GM13976 (cell line): ENCODE measurements around the gene UBN1.

Experiments
- DNase-seq: peaks from one replicate; pipeline ENCODE4 v3.0.0; 2012; ENCODE audit warnings: low spot score
- CTCF ChIP-seq: IDR thresholded peaks from 2 replicates; pipeline ENCODE4 v1.5.1; 2012; ENCODE audit warnings: borderline replicate concordance, mild to moderate bottlenecking; ENCODE audit not compliant: insufficient read depth; ENCODE audit errors: extremely low read depth, missing control alignments, control extremely low read depth
- in situ Hi-C: fragments of 300-500 bp; cut with MboI; formaldehyde crosslinking; loops from one replicate; pipeline ENCODE4 v1.12.0; 2022; ENCODE audit warnings: low sequenced_read_pairs, mixed read lengths, inconsistent platforms; ENCODE audit not compliant: unreplicated experiment

The UBN1 gene

GRCh38 chr16:4910828-4911227 is 63.5 kb downstream of the UBN1 start:
- in situ Hi-C loops: no loop called here
- TF ChIP-seq CTCF: no peak
- DNase-seq: no peak

- no peak for DNase-seq
- in situ Hi-C loops: no loop called here
- no peak for TF ChIP-seq CTCF
Measured at GRCh38 chr16:4911970-4912386, 64.7 kb downstream of the UBN1 start.

GRCh38 chr16:4913130-4913773 is 66.0 kb downstream of the UBN1 start:
- in situ Hi-C loops: no loop called here
- no peak for DNase-seq
- no peak for TF ChIP-seq CTCF

- no peak for DNase-seq
- no peak for TF ChIP-seq CTCF
- in situ Hi-C loops: no loop called here
Measured at GRCh38 chr16:4913774-4914525, 66.7 kb downstream of the UBN1 start.

DNA sequence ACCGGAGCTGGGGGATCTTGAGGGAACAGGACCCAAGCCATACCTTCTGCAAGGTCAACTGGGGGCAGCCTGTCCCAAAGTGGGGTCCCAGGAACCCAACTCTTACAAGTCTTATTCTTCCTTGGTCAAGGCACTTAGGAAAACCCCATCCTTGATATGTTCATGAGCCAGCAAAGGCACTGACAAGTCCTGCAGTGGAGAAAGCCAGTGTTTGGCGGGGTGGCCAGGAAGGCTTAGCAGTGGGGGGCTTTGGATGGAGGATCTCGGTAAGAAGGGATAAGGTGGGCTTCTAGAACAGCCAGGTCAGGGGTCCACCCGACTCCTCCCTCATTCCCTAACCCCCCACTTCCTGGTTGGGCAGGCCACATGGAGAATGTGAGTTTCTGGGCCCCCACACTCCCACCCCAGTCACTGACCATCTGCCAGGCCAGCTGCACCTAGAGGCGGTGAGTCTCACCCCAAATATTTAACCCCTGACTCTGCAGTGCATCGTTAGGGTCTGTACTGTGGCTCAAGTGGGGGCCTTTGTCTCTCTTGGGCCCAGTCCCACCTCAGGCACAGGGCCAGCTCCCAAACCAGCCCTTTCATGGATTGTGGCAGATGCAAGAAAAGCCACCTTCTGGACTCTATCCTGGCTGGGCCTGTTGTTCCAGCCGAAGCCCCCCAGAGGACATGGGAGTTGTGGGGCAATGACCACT is 67.4 kb downstream of the UBN1 start:
- no peak for TF ChIP-seq CTCF
- no peak for DNase-seq

GRCh38 chr16:4915226-4915761 is 68.0 kb downstream of the UBN1 start:
- in situ Hi-C loops: no loop called here
- TF ChIP-seq CTCF: no peak
- DNase-seq: no peak

More for the DNA sequence above, 67.4 kb downstream of the UBN1 start:
- in situ Hi-C loops: no loop called here
